Retina (tissue), 1 donor: ENCODE data around the gene CD58.
"Not testable (repeated sequence)": the region's sequence is repeated elsewhere in the genome, so short reads cannot be mapped to it uniquely, and the experiment has no call there.

Experiments
- DNase-seq: peaks from one replicate; pipeline ENCODE4 v3.0.0-alpha.2; 2016

CD58 gene

GRCh38 chr1:116591951-116592605, 21.3 kb upstream of the CD58 start:
- not testable (repeated sequence) for DNase-seq

GRCh38 chr1:116591006-116591950, 20.5 kb upstream of the CD58 start:
- not testable (repeated sequence) for DNase-seq

DNA sequence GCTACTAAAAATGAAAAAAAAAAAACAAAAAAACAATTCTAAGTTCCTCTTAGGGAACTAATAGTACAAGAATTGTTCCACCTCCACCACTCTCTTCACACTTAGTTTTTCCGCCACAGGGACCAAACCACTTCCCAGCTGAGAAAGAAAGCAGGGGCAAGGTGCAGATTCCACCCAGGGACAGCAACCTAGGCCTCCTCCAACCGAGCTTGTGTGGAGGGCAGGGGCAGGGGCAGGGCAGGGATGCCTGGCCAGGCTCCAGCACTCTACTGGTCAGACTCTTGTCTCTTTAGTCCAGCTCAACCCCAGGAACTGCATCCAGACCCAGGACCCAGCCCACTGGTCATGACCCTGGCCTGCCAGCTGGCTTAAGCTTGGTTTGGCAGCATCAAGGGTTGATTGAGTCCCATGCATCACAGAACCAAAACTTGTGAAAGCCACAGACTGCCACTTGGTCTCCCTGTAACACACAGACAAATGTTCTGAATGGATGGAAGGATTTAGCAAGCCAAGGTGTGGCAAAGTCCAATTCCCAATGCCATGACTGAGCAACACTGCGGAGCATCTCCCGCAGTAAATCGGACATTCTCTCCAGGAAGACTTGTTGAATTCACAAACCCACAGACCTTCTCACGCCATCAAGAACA, 19.7 kb upstream of the CD58 start:
- DNase-seq: not testable (repeated sequence)

DNA sequence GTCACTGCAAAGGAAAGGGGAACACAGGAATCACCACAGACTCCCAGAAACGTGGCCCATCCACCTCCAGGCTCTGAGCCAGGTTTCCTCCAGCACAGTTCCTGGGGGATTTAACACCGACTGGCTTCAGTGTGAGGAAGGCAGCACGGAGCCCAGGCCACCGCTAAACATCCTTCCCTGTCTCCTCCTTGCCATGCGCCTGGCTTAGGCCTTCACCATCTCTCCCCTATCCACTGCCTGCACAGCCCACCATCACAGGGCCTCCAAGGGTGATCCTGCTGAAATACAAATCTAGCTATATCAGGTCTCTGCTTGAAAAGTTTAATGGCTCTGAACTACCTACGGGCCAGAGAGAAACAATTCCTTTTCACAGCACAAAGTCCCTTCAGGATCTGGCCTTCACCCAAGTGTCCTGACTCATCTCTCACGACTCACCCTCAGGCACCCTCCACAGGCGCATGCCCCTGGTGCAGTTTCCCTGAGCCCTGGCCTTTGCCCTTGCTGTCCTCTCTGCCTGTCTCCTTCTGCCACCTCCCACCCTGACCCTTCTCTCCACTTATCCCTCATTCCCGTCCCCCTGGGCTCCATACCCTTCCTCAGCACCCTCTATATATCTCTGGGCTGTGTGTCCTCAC, 18.4 kb upstream of the CD58 start:
- DNase-seq: not testable (repeated sequence)

DNA sequence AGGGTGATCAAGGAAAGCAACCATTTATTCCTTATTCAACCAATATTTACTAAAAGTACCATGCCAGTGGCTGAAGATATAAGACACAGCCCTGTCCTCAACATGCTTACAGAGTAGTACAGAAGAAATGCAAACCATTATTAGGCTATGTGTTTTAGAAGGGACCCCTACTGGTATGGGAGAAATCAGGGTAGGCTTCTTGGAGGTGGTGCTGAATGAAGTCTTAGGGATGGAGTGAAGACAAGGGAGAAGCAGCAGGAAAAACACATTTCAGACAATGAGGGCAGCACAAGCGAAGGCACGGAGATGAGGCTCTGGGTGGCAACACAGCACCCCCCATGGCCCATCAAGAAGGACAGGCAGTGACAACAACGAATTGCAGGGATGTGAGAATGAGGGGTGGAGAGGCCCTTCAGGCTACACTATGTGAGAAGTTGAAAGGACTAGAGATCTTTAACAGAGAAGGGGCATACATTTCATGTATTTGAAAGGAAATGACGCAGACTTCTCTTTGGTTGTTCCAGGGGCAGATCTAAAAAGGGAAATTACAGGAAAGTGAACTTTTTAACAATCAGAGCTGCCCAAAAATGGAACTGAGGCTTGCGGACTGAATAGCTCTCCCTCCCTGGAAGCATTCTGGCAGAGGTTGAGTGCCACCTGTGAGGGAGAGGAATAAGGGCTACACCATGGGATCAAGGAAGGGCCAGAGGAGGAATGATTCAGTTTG, 16.8 kb upstream of the CD58 start:
- no peak for DNase-seq

DNA sequence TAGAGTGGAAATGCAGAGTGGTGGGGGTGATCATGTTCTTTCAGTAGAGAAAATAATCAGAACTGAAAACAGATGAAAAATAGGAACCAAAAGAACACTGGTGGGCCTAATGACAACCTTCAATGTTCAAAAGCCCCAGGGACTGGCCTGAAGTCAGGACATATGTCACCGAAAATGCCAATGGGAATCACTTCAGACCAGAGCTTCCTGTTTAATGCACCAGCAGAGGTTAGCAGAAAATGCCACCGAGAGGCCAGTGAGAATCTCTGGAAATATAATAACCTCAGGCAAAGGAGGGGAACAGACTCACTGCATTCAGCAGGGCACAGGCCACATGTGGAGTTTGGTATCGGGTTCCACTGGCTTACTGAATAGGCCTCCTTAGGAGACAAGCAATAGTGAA, 15.9 kb upstream of the CD58 start:
- no peak for DNase-seq

DNA sequence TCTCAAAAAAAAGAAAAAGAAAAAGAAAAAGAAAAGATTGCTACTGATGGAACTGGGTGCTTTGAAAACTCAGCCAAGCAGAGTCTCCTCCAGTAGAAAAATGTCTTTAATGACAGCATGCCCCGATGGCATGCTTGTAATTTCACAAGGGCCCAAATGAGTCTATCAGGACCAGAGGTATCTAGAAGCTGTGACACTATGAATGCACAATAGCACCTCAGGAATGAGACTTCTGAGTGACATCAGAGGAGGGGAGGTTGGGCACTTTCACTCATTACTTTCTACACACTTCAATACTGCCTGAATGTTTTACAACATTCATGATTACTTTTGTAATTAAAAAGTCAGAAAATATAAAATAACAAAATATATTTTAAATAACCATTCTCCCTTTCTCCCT, 15.1 kb upstream of the CD58 start:
- no peak for DNase-seq

GRCh38 chr1:116581323-116581885, 10.6 kb upstream of the CD58 start:
- no peak for DNase-seq

DNA sequence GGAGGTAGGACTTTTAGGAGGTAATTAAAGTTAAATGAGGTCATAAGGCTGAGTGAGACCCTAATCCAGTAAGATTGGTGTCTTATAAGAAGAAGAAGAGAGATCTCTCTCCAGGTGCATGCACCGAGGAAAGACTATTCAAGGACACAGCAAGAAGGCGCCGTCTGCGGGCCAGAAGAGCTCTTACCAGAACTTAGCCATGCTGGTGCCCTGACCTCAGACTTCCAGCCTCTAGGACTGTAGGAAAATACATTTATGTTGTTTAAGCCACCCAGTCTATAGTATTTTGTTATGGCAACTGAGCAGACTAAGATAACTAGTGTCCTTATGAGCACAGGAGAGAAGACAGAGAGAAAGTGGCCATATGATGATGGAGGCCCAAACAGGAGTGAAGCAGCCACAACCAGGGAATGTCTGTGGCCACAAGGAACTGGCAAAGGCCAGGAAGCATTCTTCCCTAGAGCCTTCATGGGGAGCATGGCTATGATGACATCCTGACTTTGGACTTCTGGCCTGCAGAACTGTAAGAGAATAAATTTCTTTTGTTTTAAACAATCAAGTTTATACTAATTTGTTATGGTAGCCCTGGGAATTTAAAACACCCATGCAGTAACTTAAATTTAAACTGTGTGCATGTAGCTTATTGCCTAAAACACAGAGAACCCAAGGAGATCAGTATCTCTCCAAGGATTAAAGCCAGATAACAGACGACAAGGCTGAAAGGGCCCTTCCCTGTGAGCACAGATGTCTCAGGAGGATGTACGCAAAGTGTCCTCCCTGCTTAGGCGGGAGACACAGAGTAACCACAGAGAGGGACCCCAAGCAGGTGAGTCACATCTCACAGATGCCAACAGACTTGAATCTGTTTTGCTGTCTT, 9.9 kb upstream of the CD58 start:
- no peak for DNase-seq

DNA sequence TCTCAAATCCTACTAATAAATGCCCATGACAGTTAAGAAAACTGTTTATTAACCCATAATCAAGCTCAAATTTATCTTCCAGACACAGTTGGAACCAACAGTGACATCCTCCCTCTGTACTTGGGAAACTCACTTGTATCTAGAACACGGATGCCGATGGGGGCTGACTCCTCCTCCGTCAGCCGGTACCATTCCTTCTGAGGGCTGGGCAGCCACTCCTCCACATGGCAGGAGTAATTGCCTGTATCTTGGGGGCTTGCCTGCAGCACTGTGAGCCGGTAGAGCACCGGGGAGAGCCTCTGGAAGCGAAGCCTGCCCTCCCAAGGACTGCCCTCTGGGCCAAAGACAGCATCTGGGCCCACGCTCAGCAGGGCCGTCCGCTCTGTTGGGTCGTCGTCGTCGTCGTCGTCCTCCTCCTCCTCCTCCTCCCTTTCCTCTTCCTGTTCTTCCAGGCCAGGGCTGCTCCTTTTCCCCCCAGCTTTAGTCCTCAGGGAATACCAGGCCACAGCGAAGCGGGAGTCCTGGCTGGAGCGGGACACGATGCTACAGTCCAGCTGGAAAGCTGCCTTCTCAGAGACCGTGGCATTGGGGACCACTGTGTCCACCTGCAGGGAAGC, 8.5 kb upstream of the CD58 start:
- DNase-seq: no peak

- DNase-seq: no peak
These were observed 7.8 kb upstream of the CD58 start for GRCh38 chr1:116578581-116578980.

DNA sequence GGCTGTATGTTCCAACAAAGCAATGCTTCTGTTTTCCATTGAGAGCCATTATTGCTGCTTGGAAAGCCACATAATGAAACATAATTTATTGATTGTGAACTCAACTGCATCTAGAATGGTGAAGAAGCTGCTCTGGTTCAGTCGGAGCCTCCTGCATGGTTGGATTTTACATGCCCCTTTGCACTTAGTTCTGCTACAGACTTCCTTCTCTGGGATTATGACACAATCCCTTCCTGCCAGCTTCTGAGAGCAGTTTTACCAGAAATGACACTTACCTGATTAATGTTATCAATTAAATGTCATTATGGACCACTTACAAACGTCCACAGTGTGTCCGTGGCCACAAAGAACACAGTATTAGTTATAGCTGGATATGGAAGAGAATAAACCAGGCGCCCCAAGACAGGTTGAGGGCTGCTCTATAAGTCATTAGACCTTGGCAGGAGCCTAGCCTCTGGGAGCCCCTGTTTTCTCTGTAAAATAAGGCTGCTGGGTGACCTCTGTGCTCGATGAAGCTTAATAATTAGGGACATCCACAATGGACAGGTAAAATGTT, 7.0 kb upstream of the CD58 start:
- DNase-seq: no peak

GRCh38 chr1:116574581-116575291, 3.9 kb upstream of the CD58 start:
- peak; percentile 68 for DNase-seq

GRCh38 chr1:116573431-116574095, 2.7 kb upstream of the CD58 start:
- no peak for DNase-seq

- DNase-seq: no peak
These were observed 2.1 kb upstream of the CD58 start for GRCh38 chr1:116572771-116573430.

GRCh38 chr1:116572099-116572498, 1.3 kb upstream of the CD58 start:
- DNase-seq: no peak

DNA sequence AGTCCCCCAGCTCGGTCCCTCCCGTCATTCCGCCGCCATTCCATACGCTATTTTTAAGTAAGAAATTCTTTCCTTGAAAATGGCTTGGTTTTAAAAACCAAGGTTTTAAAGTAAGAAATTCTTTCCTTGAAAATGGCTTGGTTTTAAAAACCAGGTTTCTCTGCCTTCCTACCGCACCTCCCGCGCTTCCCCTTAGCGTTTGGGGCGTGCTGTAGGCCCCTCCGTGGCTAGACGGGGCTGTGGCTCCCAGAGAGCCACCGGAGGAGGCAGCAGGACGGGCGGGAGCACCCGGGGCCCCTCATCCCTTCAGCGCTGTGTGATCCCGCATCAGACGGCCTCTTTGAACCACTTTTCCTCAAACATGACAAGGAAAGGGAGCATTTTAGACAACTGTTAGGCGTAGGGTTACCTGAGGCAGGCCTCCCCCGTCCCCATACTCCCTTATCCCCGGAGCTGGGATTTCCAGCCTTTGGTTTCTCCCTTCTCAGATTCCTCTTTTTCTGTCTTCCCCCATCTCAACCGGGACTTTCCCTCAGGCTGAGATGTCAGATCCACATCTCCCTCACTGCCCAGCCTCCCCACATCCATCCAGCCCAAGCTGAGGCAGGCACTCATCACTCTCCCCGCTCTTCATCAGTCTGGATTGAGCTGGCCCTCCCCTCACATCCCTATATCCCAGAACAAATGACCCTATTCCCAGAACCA, 541 bp upstream of the CD58 start:
- DNase-seq: peak; percentile 68
